Fibroblast of mammary gland (primary cell): ENCODE results near the gene STMND1.

ENCODE experiments used
- DNase-seq: peaks from one replicate; pipeline ENCODE4 v3.0.0-alpha.2; 2010; ENCODE audit warnings: low read depth
- H3K4me3 ChIP-seq: 2 replicates; pipeline ENCODE4 v1.5.1; 2011; ENCODE audit warnings: low read depth, mild to moderate bottlenecking, low read length, moderate library complexity; ENCODE audit not compliant: control insufficient read depth
- TF ChIP-seq, protein P1 (sequence below): conservative IDR thresholded peaks from 2 replicates; pipeline ENCODE4 v1.5.1; 2011; ENCODE audit warnings: low read depth, low read length, inconsistent platforms; ENCODE audit not compliant: control insufficient read depth, insufficient read depth

Gene STMND1

DNA sequence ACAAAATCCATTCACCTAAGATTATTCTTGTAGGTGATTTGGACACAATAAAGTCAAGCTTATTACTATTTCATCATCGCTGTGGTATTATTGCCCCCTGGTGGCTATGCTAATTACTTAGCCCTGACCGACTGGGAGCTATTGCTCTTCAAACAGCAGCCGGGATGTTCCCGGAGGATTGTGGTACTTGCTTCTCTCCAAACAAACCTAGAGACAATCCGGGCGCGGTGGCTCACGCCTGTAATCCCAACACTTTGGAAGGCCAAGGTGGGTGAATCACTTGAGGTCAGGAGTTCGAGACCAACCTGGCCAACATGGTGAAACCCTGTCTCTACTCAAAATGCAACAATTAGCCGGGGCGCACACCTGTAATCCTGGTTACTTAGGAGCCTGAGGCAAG, 15.4 kb upstream of the STMND1 start:
- TF ChIP-seq, protein P1, sequence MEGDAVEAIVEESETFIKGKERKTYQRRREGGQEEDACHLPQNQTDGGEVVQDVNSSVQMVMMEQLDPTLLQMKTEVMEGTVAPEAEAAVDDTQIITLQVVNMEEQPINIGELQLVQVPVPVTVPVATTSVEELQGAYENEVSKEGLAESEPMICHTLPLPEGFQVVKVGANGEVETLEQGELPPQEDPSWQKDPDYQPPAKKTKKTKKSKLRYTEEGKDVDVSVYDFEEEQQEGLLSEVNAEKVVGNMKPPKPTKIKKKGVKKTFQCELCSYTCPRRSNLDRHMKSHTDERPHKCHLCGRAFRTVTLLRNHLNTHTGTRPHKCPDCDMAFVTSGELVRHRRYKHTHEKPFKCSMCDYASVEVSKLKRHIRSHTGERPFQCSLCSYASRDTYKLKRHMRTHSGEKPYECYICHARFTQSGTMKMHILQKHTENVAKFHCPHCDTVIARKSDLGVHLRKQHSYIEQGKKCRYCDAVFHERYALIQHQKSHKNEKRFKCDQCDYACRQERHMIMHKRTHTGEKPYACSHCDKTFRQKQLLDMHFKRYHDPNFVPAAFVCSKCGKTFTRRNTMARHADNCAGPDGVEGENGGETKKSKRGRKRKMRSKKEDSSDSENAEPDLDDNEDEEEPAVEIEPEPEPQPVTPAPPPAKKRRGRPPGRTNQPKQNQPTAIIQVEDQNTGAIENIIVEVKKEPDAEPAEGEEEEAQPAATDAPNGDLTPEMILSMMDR = peak; percentile 67

DNA sequence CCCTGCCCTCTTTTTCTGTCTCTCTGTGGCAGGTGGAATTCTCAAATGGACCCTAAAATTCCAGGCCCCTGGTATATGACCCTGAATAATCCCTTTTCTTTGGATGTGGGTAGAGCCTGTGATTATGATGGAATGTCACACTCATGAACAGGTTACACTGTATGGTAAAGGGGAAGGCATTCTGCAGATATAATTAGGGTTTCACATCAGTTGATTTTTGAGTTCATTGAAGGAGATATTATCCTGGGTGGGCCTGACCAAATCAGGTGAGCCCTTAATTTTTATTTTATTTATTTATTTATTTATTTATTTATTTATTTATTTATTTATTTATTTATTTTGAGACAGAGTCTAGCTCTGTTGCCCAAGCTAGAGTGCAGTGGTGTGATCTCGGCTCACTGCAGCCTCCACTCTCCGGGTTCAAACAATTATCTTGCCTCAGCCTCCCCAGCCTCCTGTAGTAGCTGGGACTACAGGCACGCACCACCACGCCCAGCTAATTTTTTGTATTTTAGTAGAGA, 13.7 kb upstream of the STMND1 start:
- no peak for DNase-seq
- H3K4me3 ChIP-seq = no peak overlapping the region
- TF ChIP-seq, protein P1 = no peak

More for the DNA sequence above, 15.4 kb upstream of the STMND1 start:
- DNase-seq = peak; percentile 78
- no peak overlapping the region for H3K4me3 ChIP-seq

DNA sequence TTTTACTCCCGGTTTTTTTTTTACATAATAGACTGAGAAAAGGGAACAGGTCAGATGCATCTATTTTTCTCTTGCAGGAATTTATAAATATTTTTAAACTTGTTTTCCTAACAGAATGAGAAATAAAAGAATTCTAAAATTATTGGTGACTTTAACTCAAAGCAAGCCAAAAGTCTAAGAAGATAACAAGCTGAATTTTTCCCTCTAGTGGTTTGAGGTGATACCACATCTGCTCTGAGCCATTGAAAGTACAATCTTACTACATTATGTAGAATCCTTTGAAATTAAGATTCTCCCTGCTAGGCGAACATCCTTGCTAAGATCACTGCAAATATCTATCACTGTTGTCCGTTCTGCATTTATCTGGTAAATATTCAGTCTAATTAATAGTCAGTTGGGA, 10.7 kb upstream of the STMND1 start:
- TF ChIP-seq, protein P1 = peak; percentile 55
- peak; percentile 20 for DNase-seq
- no peak overlapping the region for H3K4me3 ChIP-seq

DNA sequence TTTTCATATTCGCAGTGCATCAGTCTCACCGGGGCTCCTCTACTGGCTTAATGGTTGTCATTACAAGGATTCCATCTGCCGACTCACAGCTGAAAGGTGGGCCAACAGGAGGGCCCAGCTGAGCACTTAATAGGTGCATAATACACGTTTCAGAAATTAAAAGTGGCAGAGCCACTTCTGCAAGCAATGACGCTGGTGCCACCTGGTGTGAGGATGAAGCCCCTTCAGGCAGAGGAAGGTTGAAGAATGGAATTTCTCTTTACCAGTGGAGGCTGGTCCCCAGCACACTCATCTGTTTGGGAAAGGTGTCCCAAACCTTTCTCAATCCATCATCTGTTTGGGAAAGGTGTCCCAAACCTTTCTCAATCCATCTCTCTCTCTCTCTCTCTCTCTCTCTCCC, 8.2 kb upstream of the STMND1 start:
- TF ChIP-seq, protein P1 = peak; percentile 24
- H3K4me3 ChIP-seq = no peak overlapping the region
- DNase-seq = peak; percentile 5

- TF ChIP-seq, protein P1 = no peak
- DNase-seq = no peak
Measured at GRCh38 chr6:17096096-17096495, 5.8 kb upstream of the STMND1 start.

DNA sequence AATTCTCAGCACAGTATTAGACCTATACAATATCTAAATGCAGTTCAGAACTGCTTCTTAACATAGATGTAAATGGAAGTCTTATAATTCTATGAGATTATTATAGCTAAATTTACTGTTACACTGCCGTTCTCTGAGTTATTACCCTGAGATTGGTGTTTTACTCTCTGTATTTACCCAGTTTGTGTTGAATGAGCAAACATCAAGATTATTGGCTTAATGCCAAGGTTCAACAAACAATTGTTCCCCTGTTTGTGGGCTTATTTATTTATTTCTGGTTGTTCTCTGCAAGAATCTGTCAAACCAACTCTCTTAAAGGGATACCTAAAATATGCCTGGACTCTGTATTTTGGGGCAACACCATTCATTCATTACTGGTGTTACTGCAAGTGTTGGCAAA, 5.2 kb upstream of the STMND1 start:
- TF ChIP-seq, protein P1 = no peak
- no peak overlapping the region for H3K4me3 ChIP-seq
- DNase-seq = no peak

More at GRCh38 chr6:17096096-17096495, 5.8 kb upstream of the STMND1 start:
- H3K4me3 ChIP-seq = no peak overlapping the region

GRCh38 chr6:17097982-17098381, 3.9 kb upstream of the STMND1 start:
- TF ChIP-seq, protein P1 = no peak
- no peak overlapping the region for H3K4me3 ChIP-seq
- DNase-seq = no peak
